HG02938 (cell line): ENCODE results near the gene MAST1.
"Not testable (repeated sequence)": the region's sequence is repeated elsewhere in the genome, so short reads cannot be mapped to it uniquely, and the experiment has no call there.

ENCODE experiments used
- ATAC-seq: cut with Tn5 transposase; IDR thresholded peaks from one replicate; pipeline ENCODE4 v1.9.1; 2021; ENCODE audit warnings: mild to moderate bottlenecking, moderate library complexity; ENCODE audit not compliant: unreplicated experiment

The MAST1 gene

GRCh38 chr19:12888006-12888603 lies 49.8 kb downstream of the MAST1 start:
- ATAC-seq, result no peak

GRCh38 chr19:12890299-12890786 lies 52.0 kb downstream of the MAST1 start:
- not testable (repeated sequence) for ATAC-seq

- ATAC-seq, result peak; percentile 90
These were observed 52.7 kb downstream of the MAST1 start, which contains the start of gene GCDH for GRCh38 chr19:12890787-12891552. Gene GCDH, plus strand, starts transcription at chr19:12891160. Its CDS starts 145 bp downstream, at chr19:12891305.

GRCh38 chr19:12891553-12892021 lies 53.3 kb downstream of the MAST1 start:
- no peak for ATAC-seq

- no peak for ATAC-seq
These were observed 55.3 kb downstream of the MAST1 start for GRCh38 chr19:12893582-12893981.

GRCh38 chr19:12896460-12896859 lies 58.1 kb downstream of the MAST1 start:
- no peak for ATAC-seq

- no peak for ATAC-seq
These were observed 61.7 kb downstream of the MAST1 start for GRCh38 chr19:12899891-12900518.

GRCh38 chr19:12907166-12907565 lies 68.9 kb downstream of the MAST1 start:
- no peak for ATAC-seq

GRCh38 chr19:12912571-12912970 lies 74.3 kb downstream of the MAST1 start:
- no peak for ATAC-seq

- ATAC-seq, result no peak
These were observed 74.8 kb downstream of the MAST1 start for GRCh38 chr19:12913011-12913561.

GRCh38 chr19:12913851-12914690 lies 75.8 kb downstream of the MAST1 start:
- no peak for ATAC-seq

GRCh38 chr19:12915860-12916259 lies 77.5 kb downstream of the MAST1 start:
- not testable (repeated sequence) for ATAC-seq

- no peak for ATAC-seq
These were observed 79.9 kb downstream of the MAST1 start for GRCh38 chr19:12918253-12918652.

GRCh38 chr19:12921047-12921446 lies 82.7 kb downstream of the MAST1 start:
- no peak for ATAC-seq

- ATAC-seq, result no peak
These were observed 84.6 kb downstream of the MAST1 start for GRCh38 chr19:12922959-12923358.
